HG03103 (cell line): ENCODE measurements around the gene ZC3H14.

Experiments used
- ATAC-seq: cut with Tn5 transposase; IDR thresholded peaks from one replicate; pipeline ENCODE4 v1.9.1; 2021; ENCODE audit warnings: low read depth; ENCODE audit not compliant: unreplicated experiment

Gene ZC3H14

DNA sequence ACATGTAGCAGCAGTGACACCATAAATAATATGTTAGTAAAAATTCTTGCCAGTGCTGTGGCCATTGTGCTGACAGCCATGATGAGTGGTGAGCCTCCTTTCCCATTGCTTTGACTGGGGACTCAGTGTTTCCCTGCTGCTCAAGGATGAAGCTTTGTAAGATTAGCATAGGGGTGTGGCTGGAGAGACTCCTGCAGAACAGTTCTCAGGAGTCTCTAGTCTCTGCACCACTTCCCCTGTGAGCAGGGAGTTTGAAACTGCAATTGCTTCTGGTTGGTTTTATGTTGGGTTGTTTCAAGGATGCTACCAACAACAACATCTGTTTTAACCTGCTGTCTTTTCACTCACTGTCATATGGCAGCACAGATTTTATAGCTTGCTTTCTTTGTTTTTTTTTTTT lies 41.4 kb downstream of the ZC3H14 start:
- ATAC-seq: no peak

DNA sequence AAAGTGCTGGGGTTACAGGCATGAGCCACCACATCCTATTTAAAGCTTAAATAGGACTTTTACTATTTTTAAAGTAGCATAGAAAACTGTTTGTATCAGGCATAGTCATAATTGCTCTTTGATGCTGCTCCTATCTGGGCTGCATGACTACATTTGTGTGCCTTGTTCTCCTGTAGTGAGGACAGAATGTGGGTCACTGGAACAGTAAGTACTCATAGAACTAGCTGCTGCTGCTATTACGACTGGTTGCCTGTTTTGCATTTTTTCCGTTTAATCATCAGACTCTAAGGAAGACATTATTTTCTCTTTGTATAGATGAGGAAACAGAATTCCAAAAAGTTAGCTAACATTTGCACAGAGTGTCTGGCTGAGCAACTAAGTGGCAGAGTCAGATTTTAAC lies 42.8 kb downstream of the ZC3H14 start:
- no peak for ATAC-seq

DNA sequence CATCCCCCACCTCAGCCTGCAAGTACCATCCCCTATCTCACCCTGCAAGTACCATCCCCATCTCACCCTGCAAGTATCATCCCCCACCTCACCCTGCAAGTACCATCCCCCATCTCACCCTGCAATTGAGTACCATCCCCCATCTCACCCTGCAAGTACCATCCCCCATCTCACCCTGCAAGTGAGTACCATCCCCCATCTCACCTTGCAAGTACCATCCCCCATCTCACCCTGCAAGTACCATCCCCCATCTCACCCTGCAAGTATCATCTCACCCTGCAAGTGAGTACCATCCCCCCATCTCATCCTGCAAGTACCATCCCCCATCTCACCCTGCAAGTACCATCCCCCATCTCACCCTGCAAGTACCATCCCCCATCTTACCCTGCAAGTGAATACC lies 45.0 kb downstream of the ZC3H14 start:
- ATAC-seq: no peak

DNA sequence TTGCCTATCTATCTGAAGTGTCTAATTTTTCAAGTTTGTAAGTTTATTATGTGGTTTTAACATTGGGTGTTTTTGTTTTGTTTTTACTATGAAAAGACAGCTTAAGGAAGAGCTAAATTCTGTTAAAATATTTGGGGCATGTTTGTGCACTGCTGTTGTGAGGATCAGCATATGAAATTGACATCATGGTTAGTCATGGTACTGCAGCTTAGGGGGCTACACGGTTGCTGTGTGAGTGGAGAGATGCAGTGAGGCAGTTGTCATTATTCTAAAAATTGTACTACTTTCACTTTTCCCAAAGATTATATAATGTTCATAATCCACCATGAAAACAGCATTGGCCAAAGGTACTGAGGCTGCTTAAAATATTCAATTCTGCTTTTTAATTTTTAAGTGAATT lies 49.0 kb downstream of the ZC3H14 start:
- ATAC-seq: no peak

DNA sequence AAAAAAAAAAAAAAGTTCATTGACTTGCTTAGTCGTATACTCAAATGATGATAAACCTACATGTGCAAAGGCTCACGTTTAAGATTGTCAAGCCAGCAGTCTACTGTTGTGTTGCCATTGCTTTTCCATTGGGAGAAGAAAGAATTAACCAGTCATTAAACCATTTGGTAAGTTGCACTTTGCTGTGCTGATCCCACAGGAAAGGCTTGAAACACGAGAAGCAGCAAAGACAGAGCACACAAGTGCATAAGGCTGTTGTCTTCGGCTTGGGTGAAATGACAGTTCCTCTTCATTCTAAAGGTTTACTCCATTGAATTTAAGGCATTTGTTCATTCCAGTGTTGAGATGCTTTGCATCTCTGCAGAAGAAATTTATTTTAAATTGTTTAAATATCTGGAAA lies 50.1 kb downstream of the ZC3H14 start:
- no peak for ATAC-seq

DNA sequence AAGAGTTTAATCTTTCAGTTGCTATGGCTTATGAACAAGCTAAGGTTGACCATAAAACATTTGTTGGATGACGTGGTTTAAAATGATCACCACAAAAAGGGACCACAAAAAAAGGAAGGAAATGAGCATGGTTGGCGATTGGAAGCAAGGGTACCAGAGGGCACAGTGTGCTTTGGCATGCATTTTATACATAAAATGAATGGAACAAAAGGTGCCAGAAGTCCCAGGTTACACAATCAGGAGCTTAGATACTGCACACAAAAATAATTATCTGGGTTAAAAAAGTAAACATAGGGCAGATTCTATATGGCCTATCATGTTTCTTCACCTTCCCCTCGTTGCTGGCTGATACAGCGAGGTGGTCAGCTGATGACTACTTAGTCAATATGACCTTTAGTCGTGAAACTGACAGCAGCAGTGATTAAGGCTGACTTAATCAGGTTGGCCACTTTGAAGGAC lies 50.7 kb downstream of the ZC3H14 start:
- ATAC-seq: peak; percentile 44

DNA sequence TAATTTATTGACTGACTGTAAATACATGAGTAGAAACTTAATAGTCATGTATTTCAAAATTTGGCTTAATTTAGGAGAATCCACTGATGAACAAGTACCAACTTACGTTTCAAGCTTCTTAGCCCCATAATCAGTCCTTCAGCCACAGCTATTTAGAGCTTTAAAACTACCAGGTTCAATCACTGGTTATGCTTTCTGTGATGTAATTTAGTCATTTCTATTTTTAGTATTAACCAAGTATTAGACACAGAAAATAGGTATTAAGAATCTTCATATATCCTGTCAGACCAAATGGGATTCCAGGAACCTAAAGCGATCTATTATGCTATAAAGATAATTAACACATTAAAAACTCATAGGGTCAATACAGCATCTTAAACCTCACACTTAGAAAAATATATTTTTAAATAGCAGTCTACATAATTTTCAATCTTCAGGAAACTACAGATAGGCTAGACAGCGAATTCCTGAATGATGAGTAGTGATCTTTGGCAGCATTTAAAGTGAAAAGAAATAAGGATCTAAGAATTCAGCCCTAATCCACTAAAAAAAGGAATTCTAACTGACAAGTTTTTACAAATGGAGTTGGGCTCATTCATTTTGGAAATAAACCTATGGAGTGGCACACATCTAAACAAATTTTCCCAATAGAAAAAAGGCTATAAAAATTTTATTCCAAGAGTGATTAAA lies 51.5 kb downstream of the ZC3H14 start:
- ATAC-seq: peak; percentile 40

DNA sequence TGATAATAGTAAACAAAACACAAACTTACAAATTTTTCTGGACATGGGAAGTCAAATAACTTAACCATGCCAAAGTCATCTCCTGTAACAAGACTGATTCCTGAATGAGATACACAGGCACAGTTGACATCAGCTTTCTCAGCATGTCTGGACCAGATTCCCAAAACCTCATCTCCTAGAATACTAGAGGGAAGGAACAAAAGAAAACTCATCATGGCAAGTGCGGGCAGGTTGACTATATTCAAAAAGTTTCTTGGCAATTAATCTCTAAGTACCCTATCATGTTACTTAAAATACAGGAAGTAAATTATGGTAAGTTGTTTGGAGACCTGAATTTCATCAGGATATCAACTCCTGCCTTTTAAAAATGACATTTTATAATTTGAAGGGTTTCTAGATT lies 53.9 kb downstream of the ZC3H14 start:
- no peak for ATAC-seq

DNA sequence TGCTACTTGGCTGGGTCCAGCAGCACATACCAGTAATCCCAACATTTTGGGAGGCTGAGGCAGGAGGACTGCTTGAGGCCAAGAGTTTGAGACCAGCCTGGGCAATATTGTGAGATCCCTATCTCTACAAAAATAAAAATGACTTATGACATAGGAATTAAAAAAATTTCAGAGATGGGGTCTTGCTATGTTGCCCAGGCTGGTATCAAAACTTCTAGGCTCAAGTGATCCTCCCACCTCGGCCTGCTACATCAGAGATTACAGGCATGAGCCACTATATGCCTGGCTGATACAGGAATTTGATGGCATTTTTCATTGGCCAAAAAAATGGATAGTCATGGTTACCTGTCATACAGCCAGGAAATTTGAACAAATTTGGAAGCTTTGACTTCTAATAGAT lies 54.6 kb downstream of the ZC3H14 start:
- ATAC-seq: no peak

DNA sequence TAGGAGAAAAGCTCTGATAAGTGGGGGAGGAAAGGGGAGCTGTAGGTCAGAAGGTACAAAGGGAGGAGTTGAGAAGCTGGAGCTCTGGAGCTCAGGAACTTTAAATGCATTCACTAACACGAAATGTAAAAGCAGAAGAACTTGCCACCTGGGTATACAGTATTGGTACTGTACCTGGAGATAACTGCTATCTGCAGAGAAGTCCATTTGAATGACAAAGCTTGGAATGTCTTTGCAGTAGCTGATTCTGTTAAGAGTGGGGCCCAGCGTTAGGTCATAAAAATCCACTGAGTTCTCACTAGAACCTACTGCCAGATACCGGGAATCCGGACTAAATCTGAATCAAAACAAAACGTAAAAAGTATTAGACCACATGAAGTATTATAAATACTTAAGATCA lies 55.6 kb downstream of the ZC3H14 start:
- no peak for ATAC-seq

DNA sequence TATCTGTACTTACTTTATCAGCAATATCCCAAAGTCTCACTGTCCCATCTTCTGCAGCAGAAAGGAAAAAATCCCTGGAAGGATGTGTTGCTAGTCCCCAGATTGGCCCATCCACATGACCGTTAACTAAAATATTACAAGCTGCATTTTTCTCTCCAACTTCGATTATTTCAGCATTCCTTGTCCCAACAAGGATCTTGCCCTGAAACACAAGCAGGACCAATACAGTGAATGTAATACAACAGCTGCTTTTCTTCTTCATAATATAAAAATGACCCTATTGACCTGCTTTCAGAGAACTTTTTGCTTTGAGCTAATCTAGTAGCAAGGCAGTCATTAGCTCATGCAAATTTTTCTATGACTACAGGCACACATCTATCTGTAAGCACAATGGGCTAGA lies 58.3 kb downstream of the ZC3H14 start:
- no peak for ATAC-seq

DNA sequence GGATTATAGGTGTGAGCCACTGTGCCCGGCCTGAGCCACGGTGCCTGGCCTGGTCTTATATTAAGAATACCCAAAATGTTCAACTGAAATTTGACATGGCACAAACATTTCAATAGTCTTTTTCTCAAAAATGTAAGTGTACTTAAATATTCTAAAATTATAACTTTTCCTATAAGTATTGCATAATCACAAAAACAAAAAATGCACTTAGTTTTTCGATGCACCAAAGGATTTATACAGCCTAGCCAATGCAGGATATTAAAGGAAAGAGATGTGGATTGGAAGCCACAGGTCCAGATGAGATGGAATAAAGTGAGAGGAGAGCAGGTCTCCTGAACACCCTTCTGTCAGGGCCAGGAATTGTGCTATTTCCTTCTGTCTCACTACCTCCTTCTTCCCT lies 62.8 kb downstream of the ZC3H14 start:
- no peak for ATAC-seq

DNA sequence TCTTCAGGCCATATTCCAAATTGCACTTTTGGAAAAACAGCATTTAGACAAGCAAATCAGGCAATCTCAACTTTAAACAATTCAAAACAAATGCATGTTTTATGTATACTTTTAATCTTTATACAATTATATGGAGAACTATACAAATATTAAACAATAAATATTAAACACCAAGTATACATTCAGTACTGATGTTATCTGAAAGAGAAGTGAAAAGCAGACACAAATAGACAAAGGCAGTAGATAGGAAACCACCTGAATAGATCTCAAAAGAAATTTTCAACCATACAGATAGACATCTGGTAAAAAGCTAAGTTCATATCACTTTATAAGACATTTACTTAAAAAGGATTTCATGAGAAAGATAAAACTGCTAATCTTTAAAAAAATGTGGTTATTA lies 65.2 kb downstream of the ZC3H14 start:
- no peak for ATAC-seq

DNA sequence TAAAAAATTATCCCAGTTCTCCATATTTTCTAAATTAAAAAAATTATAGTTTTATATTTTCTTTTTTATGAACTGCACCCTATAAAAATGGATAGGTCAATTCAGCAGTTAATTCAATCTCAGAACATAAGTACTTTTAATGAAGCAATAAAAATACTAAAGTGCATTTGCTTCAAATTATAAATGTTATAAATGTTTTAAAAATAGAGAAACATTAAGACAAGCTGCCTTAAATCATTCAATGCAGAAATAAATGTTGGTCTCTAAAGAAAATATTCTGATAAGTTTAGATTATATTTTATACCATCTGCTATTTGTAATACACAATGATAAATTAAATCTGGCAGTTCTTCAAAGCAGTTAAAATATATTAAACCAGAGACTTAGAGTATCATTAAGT lies 65.6 kb downstream of the ZC3H14 start:
- no peak for ATAC-seq

DNA sequence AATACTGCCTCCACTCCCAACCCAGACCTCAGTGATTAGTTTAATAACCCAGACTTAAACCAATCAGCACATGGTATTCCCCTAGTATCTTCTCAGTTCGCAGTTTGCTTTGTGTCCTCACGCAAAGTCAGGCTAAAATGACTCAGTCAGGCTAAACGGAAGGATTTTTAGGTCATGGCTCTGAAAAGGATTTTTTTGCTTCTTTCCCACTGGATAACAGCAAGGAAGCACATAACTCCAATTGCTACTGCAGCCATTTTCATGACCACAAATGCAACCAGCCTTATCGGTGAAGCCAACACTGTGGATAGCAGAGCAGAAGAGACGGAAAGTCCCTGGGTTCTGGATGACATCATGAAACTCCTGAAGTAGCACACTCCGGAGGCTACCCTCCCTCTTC lies 67.7 kb downstream of the ZC3H14 start:
- no peak for ATAC-seq

DNA sequence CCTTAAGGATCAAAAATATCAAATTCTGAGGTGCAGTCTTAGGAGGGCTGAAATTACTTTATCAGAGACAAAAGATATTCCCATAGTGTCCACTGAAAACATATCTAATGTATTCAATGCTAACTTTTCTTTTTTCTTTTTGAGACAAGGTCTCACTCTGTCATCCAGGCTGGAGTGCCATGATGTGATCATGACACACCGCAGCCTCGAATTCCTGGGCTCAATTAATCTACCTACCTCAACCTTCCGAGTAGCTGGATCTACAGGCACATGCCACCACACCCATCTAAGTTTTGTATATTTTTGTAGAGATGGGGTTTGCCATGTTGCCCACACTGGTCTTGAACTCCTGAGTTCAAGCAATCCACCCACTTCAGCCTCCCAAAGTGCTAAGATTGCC lies 68.3 kb downstream of the ZC3H14 start:
- ATAC-seq: no peak

DNA sequence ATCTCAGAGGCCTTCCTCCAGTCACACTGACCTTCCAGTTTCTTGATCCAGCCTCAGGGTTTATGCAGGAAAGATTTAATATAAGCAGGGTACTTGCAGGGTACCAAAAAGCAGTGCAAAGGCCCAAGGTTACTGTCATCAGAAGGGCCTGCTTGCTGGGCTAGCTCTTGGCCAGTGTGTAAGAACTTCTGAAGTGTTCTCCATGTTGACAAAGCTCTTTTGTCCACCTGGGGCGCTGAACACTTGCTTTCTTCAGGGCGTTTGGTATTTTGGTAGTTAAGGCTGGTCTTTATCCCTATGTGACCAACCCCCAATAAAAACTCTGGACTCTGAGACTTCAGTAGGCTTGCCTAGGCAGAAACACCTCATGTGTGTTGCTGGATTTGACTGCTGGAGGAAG lies 69.7 kb downstream of the ZC3H14 start:
- no peak for ATAC-seq

DNA sequence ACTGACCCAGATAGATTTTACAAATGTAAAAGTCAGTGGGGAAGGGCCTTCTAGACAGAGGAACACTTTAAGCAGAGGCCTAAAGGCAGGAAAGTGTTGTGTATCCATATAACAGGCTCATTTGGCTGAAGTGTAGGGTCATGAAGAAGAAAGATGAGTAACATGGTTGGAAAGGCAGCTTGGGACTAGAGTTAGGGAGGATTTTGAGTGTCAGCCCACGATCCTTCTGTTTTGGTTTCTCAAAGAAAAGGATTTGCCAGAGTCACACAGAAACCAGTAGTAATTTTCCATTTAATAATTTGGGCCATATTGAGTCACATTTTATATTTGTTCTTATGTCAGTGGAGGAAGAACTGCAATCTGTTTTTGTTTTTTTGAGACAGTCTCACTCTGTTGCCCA lies 76.4 kb downstream of the ZC3H14 start:
- ATAC-seq: no peak

DNA sequence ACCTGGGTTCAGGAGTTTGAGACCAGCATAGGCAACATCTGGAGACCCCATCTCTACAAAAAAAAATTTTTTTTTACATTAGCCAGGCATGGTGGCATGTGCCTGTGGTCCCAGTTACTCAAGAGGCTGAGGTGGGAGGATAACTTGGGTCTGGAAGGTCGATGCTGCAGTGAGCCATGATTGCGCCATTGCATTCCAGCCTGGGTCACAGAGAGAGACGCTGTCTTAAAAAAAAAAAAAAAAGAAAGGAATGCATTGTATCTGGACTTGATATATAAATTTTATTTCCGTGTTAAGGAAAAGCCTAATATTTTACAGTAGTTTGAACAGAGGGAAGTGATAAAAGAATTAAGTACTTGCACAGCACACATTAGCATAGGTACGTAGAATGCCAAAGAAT lies 97.2 kb downstream of the ZC3H14 start:
- ATAC-seq: no peak

DNA sequence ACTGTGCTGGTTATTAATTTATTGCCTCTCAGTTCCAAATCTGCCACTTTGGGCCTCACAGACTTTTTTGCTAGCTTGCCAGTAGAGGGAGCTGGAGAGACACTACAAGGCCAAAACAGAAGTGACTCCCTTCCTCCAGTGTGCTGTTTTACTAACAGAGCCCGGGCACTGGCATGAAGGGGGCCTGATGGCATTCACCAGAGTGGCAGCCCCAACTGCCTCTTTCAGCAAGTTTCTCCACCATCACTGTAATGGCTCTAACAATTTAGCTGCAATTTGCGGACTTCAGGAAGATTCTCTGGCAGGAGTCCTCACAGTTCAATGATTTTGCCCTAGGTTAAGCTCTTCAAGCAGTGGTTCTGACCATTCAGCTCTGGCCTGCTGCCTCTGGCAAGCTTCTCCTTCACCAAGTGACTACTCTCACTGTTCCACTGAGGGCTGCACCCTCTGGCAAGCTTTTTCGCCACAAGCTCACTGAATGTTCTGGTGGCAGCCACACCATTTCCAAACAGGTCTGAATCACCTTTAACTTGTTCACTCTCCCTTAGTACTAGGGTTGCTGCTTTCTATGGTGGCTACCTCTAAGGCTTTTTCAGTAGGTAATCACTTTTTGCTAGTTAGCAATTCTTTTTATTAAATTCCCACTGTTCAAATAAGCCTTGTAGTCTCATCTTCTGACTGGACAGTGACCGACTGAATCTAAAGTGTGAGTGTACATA lies 104.9 kb downstream of the ZC3H14 start:
- peak; percentile 60 for ATAC-seq

DNA sequence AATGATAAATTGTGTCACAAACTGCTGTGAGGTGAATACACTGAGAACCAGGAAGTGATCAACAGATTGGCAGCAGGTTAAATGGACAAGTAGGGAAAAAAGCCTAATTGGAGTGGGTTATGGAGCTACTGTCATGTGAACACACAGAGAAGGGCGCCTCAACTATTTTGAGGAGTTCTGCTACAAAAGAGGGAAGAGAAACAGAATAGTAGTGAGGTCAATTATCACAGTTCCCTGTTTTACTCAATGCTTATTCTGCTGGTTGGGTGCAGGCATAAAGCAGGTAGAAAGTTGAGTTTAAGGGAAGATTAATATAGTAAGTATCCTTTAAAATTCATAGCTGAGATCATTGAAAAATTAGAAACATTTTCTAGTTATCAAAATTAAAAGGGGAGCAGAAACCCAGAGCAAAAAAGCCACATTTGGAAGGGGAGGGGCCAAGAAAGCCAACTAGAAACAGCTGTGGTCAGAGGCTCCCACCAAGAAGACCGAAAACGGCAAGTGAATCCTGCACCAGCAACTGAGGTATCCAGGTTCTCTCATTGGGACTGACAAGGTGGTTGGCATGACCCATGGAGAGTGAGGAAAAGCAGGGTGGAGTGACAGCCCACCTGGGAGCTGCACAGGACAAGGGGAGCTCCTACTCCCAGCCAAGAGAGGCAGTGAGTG lies 105.7 kb downstream of the ZC3H14 start:
- peak; percentile 68 for ATAC-seq

DNA sequence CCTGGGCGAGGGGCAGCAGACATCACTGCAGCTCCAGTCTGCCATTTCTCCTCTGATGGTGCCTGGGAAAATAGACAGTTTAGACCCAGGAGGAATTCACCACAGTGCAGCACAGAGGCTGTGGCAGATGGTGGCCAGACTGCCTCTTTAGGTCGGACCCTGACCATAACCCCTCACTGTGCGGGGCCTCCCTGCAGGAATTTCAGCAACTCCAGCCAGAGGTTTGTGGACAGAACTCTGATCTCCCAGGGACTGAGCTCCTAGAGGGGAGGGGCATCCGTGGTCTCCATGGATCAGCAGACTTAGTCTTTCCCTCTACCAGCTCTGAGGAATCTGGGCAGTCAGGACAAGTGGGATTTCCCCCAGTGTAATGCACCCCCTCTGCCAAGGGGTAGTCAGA lies 106.5 kb downstream of the ZC3H14 start:
- ATAC-seq: no peak
